Small intestine (tissue), 7 donors: ENCODE data around the gene MED22. TPM values are rescaled to one million over a fixed set of nuclear protein-coding genes. Genes with fewer than 3 reads are reported as not detected.
"Not testable (repeated sequence)": the region's sequence is repeated elsewhere in the genome, so short reads cannot be mapped to it uniquely, and the experiment has no call there.

Experiments used
- DNase-seq, 2 donors: peaks; one replicate each; pipeline versions ENCODE4 v3.0.0 to v3.0.0-alpha.2; 2013
- FAIRE-seq: peaks from 2 replicates; lab custom pipeline; 2012; peaks lifted over from hg19 to GRCh38; lab: Jason Lieb, UNC
- H3K27ac ChIP-seq, 3 donors: one replicate each; pipeline ENCODE4 v1.5.1; 2013; ENCODE audit warnings: low read length in 2 of 3, mild to moderate bottlenecking in 2 of 3, control low read depth in 1 of 3, inconsistent platforms in 1 of 3, low read depth in 1 of 3, moderate library complexity in 1 of 3
- H3K27me3 ChIP-seq, 3 donors: one replicate each; pipeline ENCODE4 v1.6.1; 2013; ENCODE audit warnings: low read length in 3 of 3, inconsistent platforms in 1 of 3; ENCODE audit not compliant: control insufficient read depth in 3 of 3, insufficient read depth in 3 of 3
- H3K36me3 ChIP-seq, 3 donors: one replicate each; pipeline ENCODE4 v1.6.1; 2013; ENCODE audit warnings: low read length in 3 of 3, inconsistent platforms in 1 of 3, low read depth in 1 of 3, mild to moderate bottlenecking in 1 of 3, moderate library complexity in 1 of 3; ENCODE audit not compliant: control insufficient read depth in 3 of 3, insufficient read depth in 2 of 3
- H3K4me1 ChIP-seq, 3 donors: one replicate each; pipeline ENCODE4 v1.6.1; 2013; ENCODE audit warnings: low read length in 2 of 3, inconsistent platforms in 1 of 3, low read depth in 1 of 3, mild to moderate bottlenecking in 1 of 3, moderate library complexity in 1 of 3; ENCODE audit not compliant: control insufficient read depth in 3 of 3, insufficient read depth in 2 of 3
- H3K4me3 ChIP-seq, 3 donors: one replicate each; pipeline ENCODE4 v1.5.1; 2013; ENCODE audit warnings: low read length in 3 of 3, control low read depth in 1 of 3, inconsistent platforms in 1 of 3, low read depth in 1 of 3, mild to moderate bottlenecking in 1 of 3, moderate library complexity in 1 of 3
- H3K9me3 ChIP-seq, 2 donors: one replicate each; pipeline ENCODE4 v1.6.1; 2013; ENCODE audit warnings: low read depth in 1 of 2, low read length in 1 of 2; ENCODE audit not compliant: control insufficient read depth in 2 of 2, insufficient read depth in 1 of 2
- WGBS, 3 donors: extraction: QIAGEN DNeasy Blood & Tissue Kit; methylation state at CpG; one replicate each; pipeline ENCODE4 v1.1.7; 2013; 5-methylcytosine and 5-hydroxymethylcytosine counted together
- polyA plus RNA-seq, 4 donors: library from polyadenylated mRNA; stranded (reverse) in 3 of 4; unstranded in 1 of 4; fragments of 200-250 nt in 3 of 4; fragments of 120-200 nt in 1 of 4; gene quantifications; one replicate each; pipeline versions ENCODE4 v1.2.1 to v1.2.3, GENCODE V29; 2013
- donor health status: healthy with polysubstance abuse.
- donor health status: control.
- donor health status: control.
- donor health status: Bipolar disorder and iron deficiency.
- donor health status: healthy.

Gene MED22
- polyA plus RNA-seq, 4 donors: 10.3 to 19.5 (median 17.6) TPM

DNA sequence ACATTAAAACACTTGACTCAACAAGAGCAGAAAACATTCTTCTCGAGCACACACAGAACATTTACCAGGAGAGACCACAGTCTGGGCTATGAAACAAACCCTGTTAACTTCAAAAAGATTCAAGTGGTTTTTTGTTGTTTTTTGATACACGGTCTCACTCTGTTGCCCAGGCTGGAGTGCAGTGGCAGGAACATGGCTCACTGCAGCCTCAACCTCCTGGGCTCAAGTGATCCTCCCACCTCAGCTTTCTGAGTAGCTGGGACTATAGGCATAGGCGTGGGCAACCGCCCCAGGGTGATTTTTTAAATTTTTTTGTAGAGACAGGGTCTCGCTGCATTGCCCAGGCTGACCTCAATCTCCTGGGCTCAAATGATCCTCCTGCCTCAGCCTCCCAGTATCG, 20.9 kb downstream of the MED22 start:
- not testable (repeated sequence) for H3K4me1 ChIP-seq, H3K4me3 ChIP-seq, DNase-seq, H3K27ac ChIP-seq, H3K27me3 ChIP-seq, FAIRE-seq
- H3K36me3 ChIP-seq: peaks cover 9 to 20% (median 10%) of the 10 kb centered on the region in 3 donors
- H3K9me3 ChIP-seq: peaks cover 0 to 26% of the 10 kb centered on the region in 2 donors
- WGBS, 3 donors: 90 to 93% (median 91%) methylated on average over 6 of the region's 6 CpGs

DNA sequence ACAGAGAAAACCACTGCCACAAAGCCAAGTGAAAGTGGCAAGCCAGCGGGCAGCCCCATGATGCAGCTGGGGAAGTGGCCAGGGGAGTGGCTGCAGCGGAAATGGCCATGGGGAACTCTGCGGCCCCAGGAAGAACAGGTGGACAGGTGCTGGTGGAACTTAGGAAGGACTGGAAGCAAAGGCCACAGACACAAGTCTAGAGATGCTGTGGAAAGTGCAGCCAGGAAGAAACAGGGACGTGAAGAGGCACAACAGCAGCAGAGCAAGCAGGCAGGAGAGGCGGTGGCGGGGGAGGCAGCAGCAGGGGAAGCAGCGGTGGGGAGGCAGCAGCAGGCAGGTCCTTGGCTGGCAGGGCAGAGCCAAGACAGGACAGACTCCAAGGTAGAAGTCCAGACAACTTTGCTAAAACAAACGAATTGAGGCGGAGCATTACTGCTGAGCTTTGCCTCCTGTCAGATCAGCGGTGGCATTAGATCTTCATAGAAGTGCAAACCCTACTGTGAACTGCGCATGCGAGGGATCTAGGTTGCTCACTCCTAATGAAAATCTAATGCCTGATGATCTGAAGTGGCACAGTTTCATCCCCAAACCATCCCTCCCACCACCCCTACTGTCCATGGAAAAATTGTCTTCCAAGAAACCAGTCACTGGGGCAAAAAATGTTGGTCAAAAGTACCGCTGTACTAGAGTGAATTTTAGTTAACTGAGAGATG, 23.8 kb downstream of the MED22 start:
- DNase-seq: no peak
- H3K4me1 ChIP-seq: no peaks in the 10 kb centered on the region
- H3K27ac ChIP-seq: no peak overlapping the region
- FAIRE-seq: no peak
- no peaks in the 10 kb centered on the region for H3K27me3 ChIP-seq
- peaks cover 0 to 3% (median 0%) of the 10 kb centered on the region in 3 donors for H3K36me3 ChIP-seq
- 82 to 85% (median 83%) methylated on average over 13 of the region's 13 CpGs for WGBS, 3 donors
- peaks cover 0 to 24% of the 10 kb centered on the region in 2 donors for H3K9me3 ChIP-seq
- no peak overlapping the region for H3K4me3 ChIP-seq

DNA sequence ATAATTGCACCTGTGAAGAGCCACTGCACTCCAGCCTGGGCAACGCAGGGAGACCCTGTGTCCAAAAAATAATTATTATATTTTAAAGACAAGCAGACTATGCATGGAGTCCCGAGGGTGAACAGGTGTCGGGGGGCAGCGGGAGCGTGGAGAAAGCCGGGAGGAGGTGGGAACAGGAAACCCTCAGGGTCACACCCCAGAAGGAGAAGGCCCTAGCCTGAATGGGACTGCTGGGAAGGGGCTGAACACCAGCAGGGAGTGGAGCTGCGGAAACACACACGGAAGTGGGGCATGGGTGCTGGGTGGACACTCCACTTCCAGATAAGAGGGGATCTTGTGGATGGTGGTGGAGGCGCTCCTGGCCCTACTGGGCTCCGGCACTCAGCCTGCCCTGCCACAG, 24.7 kb downstream of the MED22 start:
- 89 to 91% (median 91%) methylated on average over 10 of the region's 10 CpGs for WGBS, 3 donors
- FAIRE-seq: no peak
- DNase-seq: no peak

DNA sequence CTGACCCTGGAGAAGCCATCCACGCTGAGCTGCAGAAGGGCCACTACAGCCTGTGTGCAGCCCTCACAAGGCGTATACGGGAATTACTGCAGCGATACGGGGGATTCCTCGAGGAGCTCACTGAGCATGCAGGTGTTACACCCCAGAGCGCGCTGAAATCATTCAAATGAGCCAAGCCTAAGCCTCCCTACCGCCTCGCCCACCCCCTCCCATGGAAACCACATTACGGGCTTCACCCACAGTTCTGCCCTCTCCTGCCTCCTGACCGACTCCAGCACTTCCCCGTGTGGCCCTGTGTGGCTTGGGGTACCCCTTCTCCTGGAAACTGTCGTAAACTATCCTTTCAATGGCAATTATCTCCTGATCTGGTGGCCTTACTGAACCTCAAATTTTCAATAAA, 25.2 kb downstream of the MED22 start:
- Histone ChIP-seq H3K9me3 (peaks cover 0 to 11% of the 10 kb centered on the region in 2 donors), H3K27me3 (no peaks in the 10 kb centered on the region), H3K4me3 (no peak overlapping the region), H3K36me3 (no peaks in the 10 kb centered on the region), H3K4me1 (no peaks in the 10 kb centered on the region), H3K27ac (no peak overlapping the region)
- FAIRE-seq (no peak), DNase-seq (no peak)
- 80 to 87% (median 83%) methylated on average over 13 to 14 of the region's 14 CpGs for WGBS, 3 donors

More for the DNA sequence above, 24.7 kb downstream of the MED22 start:
- H3K4me1 ChIP-seq: no peaks in the 10 kb centered on the region
- H3K9me3 ChIP-seq: peaks cover 0 to 16% of the 10 kb centered on the region in 2 donors
- H3K27me3 ChIP-seq: no peaks in the 10 kb centered on the region
- no peak overlapping the region for H3K4me3 ChIP-seq
- H3K27ac ChIP-seq: no peak overlapping the region
- peaks cover 0 to 2% (median 0%) of the 10 kb centered on the region in 3 donors for H3K36me3 ChIP-seq

DNA sequence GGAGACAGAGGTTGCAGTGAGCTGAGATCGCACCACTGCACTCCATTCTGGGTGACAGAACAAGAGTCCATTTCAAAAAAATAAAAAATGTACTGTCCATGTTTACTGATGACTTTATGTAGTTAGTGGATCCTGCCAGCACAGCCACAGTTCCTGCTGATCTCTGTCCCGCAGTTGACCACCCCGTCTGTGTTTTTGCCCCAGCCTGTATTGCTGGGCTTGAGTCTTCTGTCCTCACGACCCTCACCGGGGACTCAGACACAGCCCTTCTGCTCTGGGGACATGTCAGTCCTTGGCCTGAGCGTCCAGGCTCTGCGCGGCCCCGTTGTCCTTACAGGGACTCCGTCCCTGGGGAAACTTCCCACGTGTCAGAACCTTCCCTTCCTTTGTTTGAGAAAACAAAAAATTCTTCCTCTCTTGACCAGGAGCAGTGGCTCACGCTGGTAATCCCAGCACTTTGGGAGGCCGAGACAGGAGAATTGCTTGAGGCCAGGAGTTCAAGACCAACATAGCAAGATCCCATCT, 26.5 kb downstream of the MED22 start:
- Histone ChIP-seq H3K9me3 (peaks cover 0 to 11% of the 10 kb centered on the region in 2 donors), H3K36me3 (no peaks in the 10 kb centered on the region), H3K4me1 (no peaks in the 10 kb centered on the region), H3K4me3 (no peak overlapping the region), H3K27me3 (no peaks in the 10 kb centered on the region), H3K27ac (no peak overlapping the region)
- DNase-seq (no peak), FAIRE-seq (no peak)
- WGBS, 3 donors: 84 to 89% (median 87%) methylated on average over 13 of the region's 13 CpGs

DNA sequence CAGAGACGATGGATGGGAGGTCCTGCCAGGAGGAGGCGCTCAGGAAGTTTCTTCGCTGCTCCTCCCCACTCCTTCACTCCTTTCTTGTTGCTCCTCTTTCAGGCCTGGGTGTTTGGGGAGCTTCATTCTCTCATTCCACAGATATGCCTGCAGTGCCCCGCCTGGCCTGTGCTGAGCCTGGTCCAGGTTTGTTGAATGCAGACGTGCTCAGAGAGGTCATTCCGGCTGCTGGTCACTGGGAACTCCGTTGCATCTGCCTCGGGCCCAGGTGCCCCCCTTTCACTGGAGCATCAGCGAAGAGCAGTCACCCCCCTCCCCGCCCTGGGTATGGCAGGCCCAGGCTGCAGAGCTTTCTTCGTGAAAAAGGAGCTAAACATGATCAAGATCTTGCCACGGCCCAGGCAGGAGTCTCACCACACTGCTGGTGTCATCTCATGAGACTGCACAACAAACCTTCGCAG, 27.5 kb downstream of the MED22 start:
- DNase-seq (no peak), FAIRE-seq (no peak)
- H3K9me3 ChIP-seq: peaks cover 0 to 11% of the 10 kb centered on the region in 2 donors
- H3K4me1 ChIP-seq: no peaks in the 10 kb centered on the region
- H3K27ac ChIP-seq: no peak overlapping the region
- WGBS, 3 donors: 81 to 87% (median 85%) methylated on average over 13 of the region's 13 CpGs
- H3K27me3 ChIP-seq: no peaks in the 10 kb centered on the region
- H3K36me3 ChIP-seq: no peaks in the 10 kb centered on the region
- no peak overlapping the region for H3K4me3 ChIP-seq

DNA sequence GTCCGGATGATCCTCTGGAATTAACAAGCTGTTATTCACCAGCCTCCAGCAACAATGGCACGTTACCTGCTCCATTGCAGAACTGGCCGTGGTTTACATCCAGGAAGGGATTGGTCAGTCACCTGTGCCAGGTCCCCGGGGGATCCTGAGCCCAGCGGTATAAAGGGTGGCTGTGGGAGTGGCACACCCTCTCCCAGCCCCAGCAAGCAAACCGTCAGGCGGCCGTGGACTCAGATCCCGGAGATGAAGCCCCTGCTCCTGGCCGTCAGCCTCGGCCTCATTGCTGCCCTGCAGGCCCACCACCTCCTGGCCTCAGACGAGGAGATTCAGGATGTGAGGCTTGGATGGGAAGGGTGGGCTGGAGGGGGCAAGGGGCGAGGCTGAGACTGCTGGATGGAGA, 30.4 kb downstream of the MED22 start:
- WGBS, 3 donors: 76 to 82% (median 81%) methylated on average over 12 to 13 of the region's 13 CpGs

DNA sequence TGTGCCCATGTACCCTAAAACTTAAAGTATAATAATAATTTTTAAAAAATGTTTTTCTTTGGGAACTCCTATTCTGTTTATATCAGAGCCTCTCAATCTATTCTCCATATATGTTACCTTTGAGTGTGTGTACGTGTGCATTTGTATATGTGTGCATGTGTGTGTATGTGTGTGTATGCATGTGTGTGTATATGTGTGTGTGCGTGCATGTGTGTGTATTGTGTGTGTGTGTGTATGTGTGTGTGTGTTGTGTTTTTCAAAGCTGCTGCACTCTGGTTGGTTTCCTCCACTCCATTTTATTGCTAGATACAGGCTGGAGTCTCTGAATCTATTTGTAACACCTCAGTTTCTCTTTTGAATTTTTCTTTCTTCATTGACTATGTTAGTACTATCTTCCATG, 31.9 kb downstream of the MED22 start:
- WGBS, 3 donors: 77 to 85% (median 81%) methylated on average over 2 of the region's 2 CpGs
- Histone ChIP-seq H3K4me1 (no peaks in the 10 kb centered on the region), H3K36me3 (no peaks in the 10 kb centered on the region), H3K27me3 (no peaks in the 10 kb centered on the region), H3K27ac (no peak overlapping the region), H3K4me3 (no peak overlapping the region), H3K9me3 (no peaks in the 10 kb centered on the region)
- FAIRE-seq: no peak
- no peak for DNase-seq

More for the DNA sequence above, 30.4 kb downstream of the MED22 start:
- H3K9me3 ChIP-seq, H3K4me1 ChIP-seq, DNase-seq, FAIRE-seq, H3K27ac ChIP-seq, H3K27me3 ChIP-seq, H3K4me3 ChIP-seq, H3K36me3 ChIP-seq: not testable (repeated sequence)
